ENCODE results near the gene CFAP57. TPM values are rescaled to one million over a fixed set of nuclear protein-coding genes. Genes with fewer than 3 reads are reported as not detected.

Gene CFAP57
- total and polyA plus RNA-seq, 4 donors = 2.9 to 6.9 (median 5.4) TPM

DNA sequence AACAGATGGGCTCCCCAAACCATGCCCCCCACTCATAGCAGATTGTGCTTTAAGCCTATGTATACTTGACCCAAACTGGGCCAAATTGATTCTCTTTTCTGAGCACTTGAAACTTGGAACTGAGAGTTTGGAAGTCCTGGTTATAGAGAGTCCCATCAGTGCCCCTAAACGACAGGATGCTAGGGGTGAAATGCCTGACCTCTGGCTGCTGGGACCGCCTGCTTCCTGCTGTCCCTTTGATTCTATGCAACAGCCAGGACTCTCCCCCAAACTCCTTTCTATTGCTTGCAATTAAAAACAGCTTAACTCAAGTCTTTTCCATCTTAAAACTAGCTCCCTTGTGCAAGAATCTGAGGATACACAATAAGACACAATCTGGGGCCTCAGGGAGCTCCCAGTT lies 108.6 kb downstream of the CFAP57 start:
- Histone ChIP-seq H3K27ac (ENCODE audit: low read depth, low read length) (no peak overlapping the region), H3K9me3 (ENCODE audit: control insufficient read depth, insufficient read depth, low read length) (no peaks in the 10 kb centered on the region), H3K4me3 (ENCODE audit: low read depth, low read length) (no peak overlapping the region), H3K27me3 (ENCODE audit: control insufficient read depth, insufficient read depth, low read length) (no peaks in the 10 kb centered on the region), H3K4me1 (ENCODE audit: control insufficient read depth, insufficient read depth, low read length) (peaks cover 4% of the 10 kb centered on the region), H3K36me3 (ENCODE audit: control insufficient read depth, insufficient read depth, low read length) (no peaks in the 10 kb centered on the region)
- WGBS (ENCODE audit: insufficient coverage) = 24% methylated on average over 2 of the region's 2 CpGs
- no peak for DNase-seq (ENCODE audit: low read depth in 4 of 6, low spot score in 6 of 6)

- Histone ChIP-seq H3K27me3 (ENCODE audit: control insufficient read depth, insufficient read depth, low read length) (no peaks in the 10 kb centered on the region), H3K9me3 (ENCODE audit: control insufficient read depth, insufficient read depth, low read length) (no peaks in the 10 kb centered on the region), H3K27ac (ENCODE audit: low read depth, low read length) (no peak overlapping the region), H3K4me1 (ENCODE audit: control insufficient read depth, insufficient read depth, low read length) (peaks cover 4% of the 10 kb centered on the region), H3K4me3 (ENCODE audit: low read depth, low read length) (no peak overlapping the region), H3K36me3 (ENCODE audit: control insufficient read depth, insufficient read depth, low read length) (no peaks in the 10 kb centered on the region)
- no peak for DNase-seq (ENCODE audit: low read depth in 4 of 6, low spot score in 6 of 6)
- WGBS (ENCODE audit: insufficient coverage) = 83% methylated on average over 14 of the region's 15 CpGs
These were observed 110.4 kb downstream of the CFAP57 start for GRCh38 chr1:43282220-43283195.

DNA sequence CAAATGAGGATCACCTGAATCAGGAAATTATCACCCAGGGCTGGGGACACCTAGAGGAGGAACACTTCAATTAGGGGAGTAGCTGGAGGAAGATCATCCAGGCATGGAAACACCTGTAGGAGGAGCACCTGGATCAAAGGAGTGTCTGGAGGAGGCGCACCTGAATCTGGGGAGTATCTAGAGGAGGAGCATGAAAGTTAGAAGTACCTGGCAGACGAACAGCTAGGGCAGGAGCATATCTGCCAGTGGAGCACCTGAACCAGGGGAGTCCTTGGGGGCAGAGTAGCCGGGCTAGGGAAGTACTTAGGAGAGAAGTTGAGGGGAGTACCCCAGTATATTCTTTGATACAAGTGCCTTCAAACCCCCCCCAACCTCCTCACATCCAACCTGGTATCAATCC lies 111.9 kb downstream of the CFAP57 start:
- 94% methylated on average over 2 of the region's 3 CpGs for WGBS (ENCODE audit: insufficient coverage)
- Histone ChIP-seq H3K27me3 (ENCODE audit: control insufficient read depth, insufficient read depth, low read length) (no peaks in the 10 kb centered on the region), H3K9me3 (ENCODE audit: control insufficient read depth, insufficient read depth, low read length) (no peaks in the 10 kb centered on the region), H3K4me3 (ENCODE audit: low read depth, low read length) (no peak overlapping the region), H3K36me3 (ENCODE audit: control insufficient read depth, insufficient read depth, low read length) (no peaks in the 10 kb centered on the region), H3K4me1 (ENCODE audit: control insufficient read depth, insufficient read depth, low read length) (peaks cover 4% of the 10 kb centered on the region), H3K27ac (ENCODE audit: low read depth, low read length) (no peak overlapping the region)
- no peak for DNase-seq (ENCODE audit: low read depth in 4 of 6, low spot score in 6 of 6)

- DNase-seq (ENCODE audit: low read depth in 4 of 6, low spot score in 6 of 6) = no peak
- Histone ChIP-seq H3K36me3 (ENCODE audit: control insufficient read depth, insufficient read depth, low read length) (no peaks in the 10 kb centered on the region), H3K4me1 (ENCODE audit: control insufficient read depth, insufficient read depth, low read length) (peaks cover 4% of the 10 kb centered on the region), H3K27ac (ENCODE audit: low read depth, low read length) (no peak overlapping the region), H3K4me3 (ENCODE audit: low read depth, low read length) (no peak overlapping the region), H3K9me3 (ENCODE audit: control insufficient read depth, insufficient read depth, low read length) (no peaks in the 10 kb centered on the region), H3K27me3 (ENCODE audit: control insufficient read depth, insufficient read depth, low read length) (no peaks in the 10 kb centered on the region)
- WGBS (ENCODE audit: insufficient coverage) = 66% methylated on average over 12 of the region's 12 CpGs
These were observed 112.5 kb downstream of the CFAP57 start for GRCh38 chr1:43284546-43285110.

GRCh38 chr1:43285269-43285990 lies 113.3 kb downstream of the CFAP57 start, which contains the start of gene C1orf210:
Gene C1orf210 (minus strand): TSS chr1:43285581. CDS start chr1:43283270, 2,311 bp downstream.
- H3K27me3 ChIP-seq (ENCODE audit: control insufficient read depth, insufficient read depth, low read length) = no peaks in the 10 kb centered on the region
- WGBS (ENCODE audit: insufficient coverage) = 39% methylated on average over 14 of the region's 19 CpGs
- H3K27ac ChIP-seq (ENCODE audit: low read depth, low read length) = no peak within 1 kb of the TSS
- DNase-seq (ENCODE audit: low read depth in 4 of 6, low spot score in 6 of 6) = no peak
- H3K4me3 ChIP-seq (ENCODE audit: low read depth, low read length) = no peak within 1 kb of the TSS
- H3K36me3 ChIP-seq (ENCODE audit: control insufficient read depth, insufficient read depth, low read length) = no peaks in the 10 kb centered on the region
- no peaks in the 10 kb centered on the region for H3K9me3 ChIP-seq (ENCODE audit: control insufficient read depth, insufficient read depth, low read length)
- peaks cover 4% of the 10 kb centered on the region for H3K4me1 ChIP-seq (ENCODE audit: control insufficient read depth, insufficient read depth, low read length)

GRCh38 chr1:43286115-43286514 lies 114.0 kb downstream of the CFAP57 start:
- whole genome bisulfite sequencing (ENCODE audit: insufficient coverage) = 93% methylated on average over 11 of the region's 11 CpGs
- H3K27me3 ChIP-seq (ENCODE audit: control insufficient read depth, insufficient read depth, low read length) = no peaks in the 10 kb centered on the region
- H3K4me1 ChIP-seq (ENCODE audit: control insufficient read depth, insufficient read depth, low read length) = peaks cover 4% of the 10 kb centered on the region
- no peak for DNase-seq (ENCODE audit: low read depth in 4 of 6, low spot score in 6 of 6)
- H3K4me3 ChIP-seq (ENCODE audit: low read depth, low read length) = no peak overlapping the region
- H3K9me3 ChIP-seq (ENCODE audit: control insufficient read depth, insufficient read depth, low read length) = no peaks in the 10 kb centered on the region
- H3K27ac ChIP-seq (ENCODE audit: low read depth, low read length) = no peak overlapping the region
- H3K36me3 ChIP-seq (ENCODE audit: control insufficient read depth, insufficient read depth, low read length) = no peaks in the 10 kb centered on the region

DNA sequence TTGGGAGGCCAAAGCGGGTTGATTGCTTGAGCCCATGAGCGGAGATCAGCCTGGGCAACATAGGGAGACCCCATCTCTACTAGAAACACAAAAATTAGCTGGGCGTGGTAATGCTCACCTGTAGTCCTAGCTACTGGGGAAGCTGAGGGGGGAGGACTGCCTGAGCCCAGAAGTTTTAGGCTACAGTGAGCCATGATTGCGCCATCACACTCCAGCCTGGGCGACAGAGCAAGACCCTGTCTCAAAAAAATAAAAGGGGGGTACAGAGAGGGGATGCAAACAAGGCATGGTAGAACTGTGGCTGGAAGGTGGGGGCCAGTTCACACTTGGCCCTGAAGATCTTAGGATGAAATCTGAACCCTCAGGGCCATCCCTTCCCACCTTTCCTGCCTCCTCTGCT lies 114.4 kb downstream of the CFAP57 start:
- WGBS (ENCODE audit: insufficient coverage) = 96% methylated on average over 4 of the region's 5 CpGs
- peaks cover 4% of the 10 kb centered on the region for H3K4me1 ChIP-seq (ENCODE audit: control insufficient read depth, insufficient read depth, low read length)
- no peaks in the 10 kb centered on the region for H3K27me3 ChIP-seq (ENCODE audit: control insufficient read depth, insufficient read depth, low read length)
- H3K36me3 ChIP-seq (ENCODE audit: control insufficient read depth, insufficient read depth, low read length) = no peaks in the 10 kb centered on the region
- H3K4me3 ChIP-seq (ENCODE audit: low read depth, low read length) = no peak overlapping the region
- no peaks in the 10 kb centered on the region for H3K9me3 ChIP-seq (ENCODE audit: control insufficient read depth, insufficient read depth, low read length)
- no peak for DNase-seq (ENCODE audit: low read depth in 4 of 6, low spot score in 6 of 6)
- H3K27ac ChIP-seq (ENCODE audit: low read depth, low read length) = no peak overlapping the region

DNA sequence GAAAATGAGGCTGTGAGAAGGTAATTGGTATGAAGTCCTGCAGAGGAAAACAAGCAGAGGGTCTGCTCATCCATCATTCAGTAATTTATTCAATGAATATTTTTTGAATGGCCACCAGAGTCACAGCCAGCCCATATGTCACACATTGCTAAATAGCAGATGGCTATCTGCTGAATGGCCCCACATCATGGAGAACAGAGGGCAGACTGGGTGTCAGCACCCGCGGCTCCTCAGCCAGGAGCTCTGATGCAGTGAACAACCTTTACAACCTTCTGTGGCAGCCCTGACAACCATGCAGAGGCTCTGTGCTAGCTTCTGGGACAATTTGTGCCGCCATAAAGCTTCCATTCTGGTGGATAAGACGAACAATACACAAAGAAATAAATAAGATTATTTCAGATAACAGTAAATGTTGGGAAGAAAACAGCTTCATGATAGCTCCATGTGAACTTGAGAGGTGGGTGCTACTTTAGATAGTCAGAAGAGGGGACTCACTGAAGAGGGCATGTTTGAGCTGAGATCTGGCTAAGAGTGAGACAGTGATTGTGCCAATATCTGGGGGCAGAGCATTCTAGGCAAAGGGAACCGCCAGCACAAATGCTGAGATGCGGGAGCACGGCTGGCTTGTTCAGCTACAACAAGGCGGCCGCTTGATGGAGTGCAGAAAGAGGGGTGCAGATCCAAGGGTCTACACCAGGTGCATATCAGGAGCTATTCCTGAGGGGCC lies 116.1 kb downstream of the CFAP57 start:
- Histone ChIP-seq H3K9me3 (ENCODE audit: control insufficient read depth, insufficient read depth, low read length) (no peaks in the 10 kb centered on the region), H3K36me3 (ENCODE audit: control insufficient read depth, insufficient read depth, low read length) (no peaks in the 10 kb centered on the region), H3K27ac (ENCODE audit: low read depth, low read length) (no peak overlapping the region), H3K4me1 (ENCODE audit: control insufficient read depth, insufficient read depth, low read length) (peaks cover 11% of the 10 kb centered on the region), H3K4me3 (ENCODE audit: low read depth, low read length) (no peak overlapping the region), H3K27me3 (ENCODE audit: control insufficient read depth, insufficient read depth, low read length) (no peaks in the 10 kb centered on the region)
- DNase-seq (ENCODE audit: low read depth in 4 of 6, low spot score in 6 of 6) = peak in 1 of 6 donors; percentile 18
- WGBS (ENCODE audit: insufficient coverage) = 84% methylated on average over 7 of the region's 9 CpGs

All from spinal cord (tissue), 10 donors.